ENCODE measurements around the gene CD8B2. TPM values are rescaled to one million over a fixed set of nuclear protein-coding genes. Genes with fewer than 3 reads are reported as not detected.

Gene CD8B2
- total RNA-seq, 2 experiments from 2014 or later, result not detected

DNA sequence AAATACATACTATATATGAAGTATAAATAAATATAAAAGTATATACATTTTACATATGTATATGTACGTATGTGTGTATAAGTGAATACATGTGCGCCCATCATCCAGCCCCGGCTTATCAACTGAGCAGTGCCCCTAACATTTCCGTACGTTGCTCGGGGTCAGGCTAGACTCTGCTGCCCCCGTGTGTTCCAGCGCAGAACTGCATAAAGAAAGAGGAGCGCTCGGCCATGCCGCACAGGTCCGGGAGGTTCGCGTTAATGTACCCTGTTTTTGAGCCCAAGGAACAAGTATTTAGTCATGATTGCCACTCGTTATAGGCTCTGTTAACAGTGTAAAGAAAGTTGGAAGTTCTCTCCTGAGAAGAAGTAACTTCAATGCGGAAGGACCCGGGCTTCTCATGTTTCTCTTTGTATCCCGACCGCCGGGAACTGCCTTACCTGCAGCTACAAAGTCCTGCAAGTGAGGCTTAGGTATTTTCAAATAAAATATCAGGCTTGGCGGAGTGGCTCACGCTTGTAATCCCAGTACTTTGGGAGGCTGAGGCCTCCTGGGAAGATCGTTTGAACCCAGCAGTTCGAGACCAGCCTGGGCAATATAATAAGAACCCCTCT lies 55.7 kb downstream of the CD8B2 start:
- no peaks in the 10 kb centered on the region for H3K4me1 ChIP-seq (ENCODE audit: insufficient read depth, low read length, poor library complexity, severe bottlenecking)
- H3K9me3 ChIP-seq (ENCODE audit: low read length), result no peaks in the 10 kb centered on the region
- no TSS peak for BruUV-seq (replicated peaks)
- H3K27ac ChIP-seq (ENCODE audit: low read depth, low read length, poor library complexity, severe bottlenecking), result no peak overlapping the region
- H4K20me1 ChIP-seq (ENCODE audit: insufficient read depth, low read length), result no peaks in the 10 kb centered on the region
- H2AFZ ChIP-seq (ENCODE audit: low read length), result no peak overlapping the region
- TF ChIP-seq, protein P1, sequence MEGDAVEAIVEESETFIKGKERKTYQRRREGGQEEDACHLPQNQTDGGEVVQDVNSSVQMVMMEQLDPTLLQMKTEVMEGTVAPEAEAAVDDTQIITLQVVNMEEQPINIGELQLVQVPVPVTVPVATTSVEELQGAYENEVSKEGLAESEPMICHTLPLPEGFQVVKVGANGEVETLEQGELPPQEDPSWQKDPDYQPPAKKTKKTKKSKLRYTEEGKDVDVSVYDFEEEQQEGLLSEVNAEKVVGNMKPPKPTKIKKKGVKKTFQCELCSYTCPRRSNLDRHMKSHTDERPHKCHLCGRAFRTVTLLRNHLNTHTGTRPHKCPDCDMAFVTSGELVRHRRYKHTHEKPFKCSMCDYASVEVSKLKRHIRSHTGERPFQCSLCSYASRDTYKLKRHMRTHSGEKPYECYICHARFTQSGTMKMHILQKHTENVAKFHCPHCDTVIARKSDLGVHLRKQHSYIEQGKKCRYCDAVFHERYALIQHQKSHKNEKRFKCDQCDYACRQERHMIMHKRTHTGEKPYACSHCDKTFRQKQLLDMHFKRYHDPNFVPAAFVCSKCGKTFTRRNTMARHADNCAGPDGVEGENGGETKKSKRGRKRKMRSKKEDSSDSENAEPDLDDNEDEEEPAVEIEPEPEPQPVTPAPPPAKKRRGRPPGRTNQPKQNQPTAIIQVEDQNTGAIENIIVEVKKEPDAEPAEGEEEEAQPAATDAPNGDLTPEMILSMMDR (conservative IDR thresholded peaks at IDR 0.05; ENCODE audit: low read length), result peak; percentile 84
- TF ChIP-seq EZH2phosphoT487 (IDR thresholded peaks at IDR 0.05; ENCODE audit: borderline replicate concordance, low read depth, low read length), result no peak
- H3K79me2 ChIP-seq (ENCODE audit: insufficient read depth, low read depth, low read length), result no peaks in the 10 kb centered on the region
- intact Hi-C loops (cut with micrococcal nuclease; ENCODE audit: unreplicated experiment), result loop anchor here (2.0 to 10.0 kb wide), 2 partner anchors 438 to 618 kb away; no protein-coding TSS in a partner anchor
- H3K4me3 ChIP-seq (ENCODE audit: low read depth, low read length, poor library complexity, severe bottlenecking), result no peak overlapping the region
- peak; percentile 63 for DNase-seq (ENCODE audit: low spot score)
- ChIA-PET CTCF (ENCODE audit: unreplicated experiment) (no interaction called here), POLR2A (no interaction called here)
- H3K36me3 ChIP-seq (ENCODE audit: insufficient read depth, low read length), result no peaks in the 10 kb centered on the region
- no peaks in the 10 kb centered on the region for H3K9me2 ChIP-seq (ENCODE audit: insufficient read depth, low read length)
- no peak overlapping the region for H3K4me2 ChIP-seq (ENCODE audit: low read length)

DNA sequence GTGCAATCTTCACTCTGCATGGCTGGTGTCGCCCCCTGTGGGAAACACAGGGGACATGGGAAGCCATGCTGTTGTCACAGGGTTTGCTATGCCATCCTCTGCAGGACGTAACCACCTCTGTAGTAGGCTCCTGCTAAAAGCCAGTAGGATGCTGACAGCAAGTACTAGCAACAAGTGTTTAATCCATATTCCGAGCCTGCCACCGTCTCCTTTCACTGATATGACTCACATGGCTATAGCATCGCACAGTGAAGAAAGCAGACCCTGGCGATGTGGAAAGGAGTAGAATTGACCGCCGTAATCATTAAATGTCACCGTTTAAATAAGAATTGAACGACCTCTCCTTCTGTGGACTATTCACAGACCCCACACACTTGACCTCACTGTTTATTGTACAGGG lies 57.8 kb downstream of the CD8B2 start:
- Histone ChIP-seq H4K20me1 (ENCODE audit: insufficient read depth, low read length) (no peaks in the 10 kb centered on the region), H3K27ac (ENCODE audit: low read depth, low read length, poor library complexity, severe bottlenecking) (no peak overlapping the region), H3K9me3 (ENCODE audit: low read length) (no peaks in the 10 kb centered on the region), H2AFZ (ENCODE audit: low read length) (no peak overlapping the region), H3K4me3 (ENCODE audit: low read depth, low read length, poor library complexity, severe bottlenecking) (no peak overlapping the region), H3K79me2 (ENCODE audit: insufficient read depth, low read depth, low read length) (no peaks in the 10 kb centered on the region), H3K36me3 (ENCODE audit: insufficient read depth, low read length) (no peaks in the 10 kb centered on the region), H3K4me2 (ENCODE audit: low read length) (no peak overlapping the region), H3K9me2 (ENCODE audit: insufficient read depth, low read length) (no peaks in the 10 kb centered on the region), H3K4me1 (ENCODE audit: insufficient read depth, low read length, poor library complexity, severe bottlenecking) (no peaks in the 10 kb centered on the region)
- ChIA-PET POLR2A (no interaction called here), CTCF (ENCODE audit: unreplicated experiment) (no interaction called here)
- BruUV-seq (replicated peaks), result no TSS peak
- no peak for TF ChIP-seq EZH2phosphoT487 (IDR thresholded peaks at IDR 0.05; ENCODE audit: borderline replicate concordance, low read depth, low read length)
- TF ChIP-seq, protein P1 (conservative IDR thresholded peaks at IDR 0.05; ENCODE audit: low read length), result no peak
- no peak for DNase-seq (ENCODE audit: low spot score)
- intact Hi-C loops (cut with micrococcal nuclease; ENCODE audit: unreplicated experiment), result loop anchor here (10.0 kb wide), 1 partner anchor 620 kb away; no protein-coding TSS in a partner anchor

DNA sequence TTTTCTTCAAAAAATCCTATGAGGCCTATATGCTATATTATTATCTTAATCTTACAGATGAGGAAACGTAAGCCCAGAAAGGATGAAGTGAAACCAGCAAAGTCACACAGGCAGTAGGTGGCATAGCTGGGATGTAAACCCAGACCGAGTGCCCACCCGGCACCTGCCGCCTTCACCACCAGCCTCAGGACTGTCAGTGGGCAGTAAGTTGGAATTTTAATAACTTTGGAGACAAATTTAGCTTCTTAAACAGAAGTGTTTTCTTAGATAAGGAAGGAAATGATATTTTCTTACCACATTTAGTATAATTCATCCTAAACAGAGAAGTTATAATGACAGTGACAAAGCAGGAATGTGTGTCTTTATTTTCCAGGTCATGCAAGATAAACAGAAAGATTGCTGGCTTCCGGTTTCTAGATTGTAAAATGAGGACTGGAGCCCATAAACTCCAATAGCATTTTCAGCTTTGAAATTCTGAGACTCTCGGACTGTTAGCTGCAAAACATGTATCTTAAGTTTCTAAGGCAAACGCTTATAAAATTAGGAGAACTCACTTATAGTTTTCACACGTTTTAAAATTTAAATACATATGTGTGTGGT lies 59.3 kb downstream of the CD8B2 start:
- H3K9me2 ChIP-seq (ENCODE audit: insufficient read depth, low read length), result no peaks in the 10 kb centered on the region
- POLR2A ChIA-PET, result interaction anchor here (1.0 kb wide), 1 partner anchor 19 kb away, joined by 3 read pairs; no protein-coding TSS in a partner anchor
- H2AFZ ChIP-seq (ENCODE audit: low read length), result no peak overlapping the region
- intact Hi-C loops (cut with micrococcal nuclease; ENCODE audit: unreplicated experiment), result loop anchor here (10.0 kb wide), 1 partner anchor 622 kb away; no protein-coding TSS in a partner anchor
- H3K4me2 ChIP-seq (ENCODE audit: low read length), result no peak overlapping the region
- DNase-seq (ENCODE audit: low spot score), result no peak
- no peak overlapping the region for H3K4me3 ChIP-seq (ENCODE audit: low read depth, low read length, poor library complexity, severe bottlenecking)
- no peaks in the 10 kb centered on the region for H3K79me2 ChIP-seq (ENCODE audit: insufficient read depth, low read depth, low read length)
- H4K20me1 ChIP-seq (ENCODE audit: insufficient read depth, low read length), result no peaks in the 10 kb centered on the region
- TF ChIP-seq, protein P1 (conservative IDR thresholded peaks at IDR 0.05; ENCODE audit: low read length), result no peak
- TF ChIP-seq EZH2phosphoT487 (IDR thresholded peaks at IDR 0.05; ENCODE audit: borderline replicate concordance, low read depth, low read length), result no peak
- no TSS peak for BruUV-seq (replicated peaks)
- no peaks in the 10 kb centered on the region for H3K36me3 ChIP-seq (ENCODE audit: insufficient read depth, low read length)
- CTCF ChIA-PET (ENCODE audit: unreplicated experiment), result no interaction called here
- H3K9me3 ChIP-seq (ENCODE audit: low read length), result no peaks in the 10 kb centered on the region
- no peak overlapping the region for H3K27ac ChIP-seq (ENCODE audit: low read depth, low read length, poor library complexity, severe bottlenecking)
- H3K4me1 ChIP-seq (ENCODE audit: insufficient read depth, low read length, poor library complexity, severe bottlenecking), result no peaks in the 10 kb centered on the region
